Right lobe of liver (tissue), 4 donors: ENCODE data around the gene HNRNPCL4.
"Not testable (repeated sequence)": the region's sequence is repeated elsewhere in the genome, so short reads cannot be mapped to it uniquely, and the experiment has no call there.

ENCODE experiments used
- POLR2A ChIP-seq: fragments of 450-650 bp; IDR thresholded peaks from one replicate; pipeline ENCODE4 v1.6.1; 2017; ENCODE audit warnings: antibody characterized with exemption, mild to moderate bottlenecking
- TF ChIP-seq, protein P1 (sequence below), 4 donors: fragments of 200-600 bp in 3 of 4; fragments of 450-650 bp in 1 of 4; IDR thresholded peaks; one replicate each; pipeline versions ENCODE4 v1.5.1 to v1.8.0; 2016 to 2022; ENCODE audit warnings: antibody characterized with exemption in 4 of 4, mild to moderate bottlenecking in 2 of 4
- donor health status: DM: no; HTN: no; CAD: no.
- donor health status: DM: no; HTN: no; CAD: no.
- donor health status: DM: no; HTN: yes; CAD: no.

DNA sequence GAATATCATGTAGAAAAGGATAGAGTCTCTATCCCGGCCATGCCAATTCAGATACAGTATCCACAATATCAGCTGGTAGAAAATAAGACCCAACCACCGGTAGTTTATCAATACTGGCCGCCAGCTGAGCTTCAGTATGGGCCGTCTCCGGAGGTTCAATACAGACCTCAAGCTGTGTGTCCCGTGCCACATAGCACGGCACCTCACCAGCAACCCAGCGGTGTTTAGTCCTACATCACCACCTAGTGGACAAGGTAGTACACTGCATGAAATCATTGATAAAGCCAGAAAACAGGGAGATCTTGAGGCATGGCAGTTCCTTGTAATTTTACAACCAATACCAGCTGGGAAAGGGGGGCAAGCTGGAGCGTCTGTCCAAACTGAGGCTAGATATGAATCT lies 43.3 kb upstream of the HNRNPCL4 start:
- TF ChIP-seq, protein P1, sequence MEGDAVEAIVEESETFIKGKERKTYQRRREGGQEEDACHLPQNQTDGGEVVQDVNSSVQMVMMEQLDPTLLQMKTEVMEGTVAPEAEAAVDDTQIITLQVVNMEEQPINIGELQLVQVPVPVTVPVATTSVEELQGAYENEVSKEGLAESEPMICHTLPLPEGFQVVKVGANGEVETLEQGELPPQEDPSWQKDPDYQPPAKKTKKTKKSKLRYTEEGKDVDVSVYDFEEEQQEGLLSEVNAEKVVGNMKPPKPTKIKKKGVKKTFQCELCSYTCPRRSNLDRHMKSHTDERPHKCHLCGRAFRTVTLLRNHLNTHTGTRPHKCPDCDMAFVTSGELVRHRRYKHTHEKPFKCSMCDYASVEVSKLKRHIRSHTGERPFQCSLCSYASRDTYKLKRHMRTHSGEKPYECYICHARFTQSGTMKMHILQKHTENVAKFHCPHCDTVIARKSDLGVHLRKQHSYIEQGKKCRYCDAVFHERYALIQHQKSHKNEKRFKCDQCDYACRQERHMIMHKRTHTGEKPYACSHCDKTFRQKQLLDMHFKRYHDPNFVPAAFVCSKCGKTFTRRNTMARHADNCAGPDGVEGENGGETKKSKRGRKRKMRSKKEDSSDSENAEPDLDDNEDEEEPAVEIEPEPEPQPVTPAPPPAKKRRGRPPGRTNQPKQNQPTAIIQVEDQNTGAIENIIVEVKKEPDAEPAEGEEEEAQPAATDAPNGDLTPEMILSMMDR (IDR thresholded peaks at IDR 0.05): not testable (repeated sequence)
- TF ChIP-seq POLR2A: not testable (repeated sequence)
